HEK293 (cell line): ENCODE measurements around the gene ONECUT1.

Experiments used
- CTCF ChIA-PET: fragments of 350-600 bp; formaldehyde crosslinking; extraction: SDS; loops from one replicate; lab custom pipeline; 2021; ENCODE audit warnings: antibody characterized with exemption; lab: Yijun Ruan, JAX
- POLR2A ChIA-PET: fragments of 300-600 bp; formaldehyde crosslinking; extraction: SDS; loops from one replicate; lab custom pipeline; 2020; ENCODE audit warnings: antibody characterized with exemption, inconsistent platforms; lab: Yijun Ruan, JAX
- H3K27ac ChIP-seq: fragments of 200-500 bp; sonication (Bioruptor generic); 2 replicates; pipeline ENCODE4 v1.5.1; 2014; ENCODE audit warnings: low read depth, low read length, control low read depth, inconsistent platforms; ENCODE audit errors: extremely low read depth
- H3K36me3 ChIP-seq, 2 experiments: fragments of 200-500 bp in 1 of 2; sonication (Bioruptor generic) in 1 of 2; 1 replicate in 1 of 2; 2 replicates in 1 of 2; pipeline ENCODE4 v1.5.1; 2014 to 2017; ENCODE audit warnings: inconsistent platforms in 2 of 2, low read length in 2 of 2; ENCODE audit not compliant: control insufficient read depth in 2 of 2, insufficient read depth in 1 of 2
- H3K4me1 ChIP-seq: fragments of 200-500 bp; sonication (Bioruptor generic); 2 replicates; pipeline ENCODE4 v1.5.1; 2014; ENCODE audit warnings: mild to moderate bottlenecking, low read length, inconsistent platforms; ENCODE audit not compliant: control insufficient read depth, insufficient read depth
- H3K4me3 ChIP-seq: 2 replicates; pipeline ENCODE4 v1.5.1; 2011; ENCODE audit warnings: low read depth, mild to moderate bottlenecking, control low read depth, low read length, moderate library complexity
- H3K9me3 ChIP-seq: fragments of 200-500 bp; sonication (Bioruptor generic); 2 replicates; pipeline ENCODE4 v1.5.1; 2014; ENCODE audit warnings: low read depth, low read length, inconsistent platforms; ENCODE audit not compliant: control insufficient read depth, insufficient read depth
- SALL2 ChIP-seq: fragments of 450-650 bp; formaldehyde crosslinking; IDR thresholded peaks from 2 replicates; pipeline ENCODE4 v1.5.0; 2017; ENCODE audit warnings: missing biosample characterization, mild to moderate bottlenecking, missing genetic modification characterization, borderline replicate concordance
- YY1 ChIP-seq: fragments of 450-650 bp; formaldehyde crosslinking; IDR thresholded peaks from 2 replicates; pipeline ENCODE4 v1.5.1; 2018; ENCODE audit warnings: missing biosample characterization, missing genetic modification characterization
- ZNF174 ChIP-seq: fragments of 450-650 bp; formaldehyde crosslinking; IDR thresholded peaks from 2 replicates; pipeline ENCODE4 v1.5.0; 2017; ENCODE audit warnings: missing biosample characterization, mild to moderate bottlenecking, missing genetic modification characterization
- ZNF24 ChIP-seq: fragments of 450-650 bp; formaldehyde crosslinking; IDR thresholded peaks from 2 replicates; pipeline ENCODE4 v1.5.1; 2016; ENCODE audit warnings: missing biosample characterization, missing genetic modification characterization
- ZNF248 ChIP-seq: fragments of 450-650 bp; formaldehyde crosslinking; IDR thresholded peaks from 2 replicates; pipeline ENCODE4 v1.5.1; 2017; ENCODE audit warnings: missing biosample characterization, missing genetic modification characterization
- ZNF391 ChIP-seq: fragments of 450-650 bp; formaldehyde crosslinking; IDR thresholded peaks from 2 replicates; pipeline ENCODE4 v1.5.1; 2016; ENCODE audit warnings: low read depth, missing biosample characterization, missing genetic modification characterization, borderline replicate concordance
- ZNF473 ChIP-seq: fragments of 450-650 bp; formaldehyde crosslinking; IDR thresholded peaks from 2 replicates; pipeline ENCODE4 v1.5.1; 2017; ENCODE audit warnings: missing biosample characterization, missing genetic modification characterization
- ZNF549 ChIP-seq: fragments of 450-650 bp; IDR thresholded peaks from 2 replicates; pipeline ENCODE4 v1.5.1; 2018; ENCODE audit warnings: missing biosample characterization, missing genetic modification characterization, mild to moderate bottlenecking, inconsistent platforms, moderate library complexity
- ZNF571 ChIP-seq: fragments of 450-650 bp; formaldehyde crosslinking; IDR thresholded peaks from 2 replicates; pipeline ENCODE4 v1.5.0; 2017; ENCODE audit warnings: missing biosample characterization, missing genetic modification characterization
- ZNF600 ChIP-seq: fragments of 450-650 bp; formaldehyde crosslinking; IDR thresholded peaks from 2 replicates; pipeline ENCODE4 v1.5.1; 2016; ENCODE audit warnings: missing biosample characterization, missing genetic modification characterization
- ZNF658 ChIP-seq: fragments of 450-650 bp; formaldehyde crosslinking; IDR thresholded peaks from 2 replicates; pipeline ENCODE4; 2016; ENCODE audit warnings: missing biosample characterization, missing genetic modification characterization
- ZNF660 ChIP-seq: fragments of 450-650 bp; IDR thresholded peaks from 2 replicates; pipeline ENCODE4 v1.5.1; 2018; ENCODE audit warnings: missing biosample characterization, mild to moderate bottlenecking, missing genetic modification characterization
- ZNF670 ChIP-seq: fragments of 450-650 bp; formaldehyde crosslinking; IDR thresholded peaks from 2 replicates; pipeline ENCODE4 v1.5.1; 2016; ENCODE audit warnings: missing biosample characterization, missing genetic modification characterization, low read depth
- ZNF677 ChIP-seq: fragments of 450-650 bp; IDR thresholded peaks from 2 replicates; pipeline ENCODE4 v1.5.0; 2018; ENCODE audit warnings: missing biosample characterization, mild to moderate bottlenecking, missing genetic modification characterization, moderate library complexity
- TF ChIP-seq, protein P1 (sequence below): fragments of 450-650 bp; formaldehyde crosslinking; IDR thresholded peaks from 2 replicates; pipeline ENCODE4 v1.5.1; 2017; ENCODE audit warnings: missing biosample characterization, missing genetic modification characterization
- TF ChIP-seq, protein P2 (sequence below): fragments of 450-650 bp; IDR thresholded peaks from 2 replicates; pipeline ENCODE4 v1.5.1; 2018; ENCODE audit warnings: missing biosample characterization, missing genetic modification characterization
- TF ChIP-seq, protein P3 (sequence below): fragments of 450-650 bp; formaldehyde crosslinking; optimal IDR thresholded peaks from 2 replicates; pipeline ENCODE3; 2016; ENCODE audit warnings: missing biosample characterization, mild to moderate bottlenecking, missing genetic modification characterization
- TF ChIP-seq, protein P4 (sequence below): fragments of 450-650 bp; formaldehyde crosslinking; IDR thresholded peaks from 2 replicates; pipeline ENCODE4 v1.5.1; 2016; ENCODE audit warnings: missing biosample characterization, missing genetic modification characterization
- TF ChIP-seq, protein P5 (sequence below): fragments of 450-650 bp; formaldehyde crosslinking; IDR thresholded peaks from 2 replicates; pipeline ENCODE4 v1.5.1; 2016; ENCODE audit warnings: missing biosample characterization, missing genetic modification characterization

ONECUT1 gene

DNA sequence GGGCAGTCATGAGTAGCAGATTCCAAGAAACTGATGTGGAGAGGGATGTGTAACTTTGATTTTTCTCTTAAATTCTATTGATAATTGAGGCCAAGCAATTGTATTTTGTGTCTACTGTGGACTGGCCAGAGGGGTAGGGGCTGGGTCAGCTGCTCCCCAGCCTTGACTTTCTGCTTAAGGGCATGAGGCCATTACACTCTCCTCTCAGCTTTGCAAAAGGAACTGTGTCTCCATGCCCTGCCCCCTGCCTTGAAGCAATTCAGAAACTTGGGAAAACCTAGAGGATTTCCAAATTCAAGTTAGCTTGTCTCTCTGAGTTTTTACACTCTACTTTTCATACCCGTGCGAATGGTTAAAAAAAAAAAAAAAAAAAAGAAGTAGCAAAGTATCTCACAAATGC lies 38.6 kb downstream of the ONECUT1 start (continued):
- TF ChIP-seq, protein P1, sequence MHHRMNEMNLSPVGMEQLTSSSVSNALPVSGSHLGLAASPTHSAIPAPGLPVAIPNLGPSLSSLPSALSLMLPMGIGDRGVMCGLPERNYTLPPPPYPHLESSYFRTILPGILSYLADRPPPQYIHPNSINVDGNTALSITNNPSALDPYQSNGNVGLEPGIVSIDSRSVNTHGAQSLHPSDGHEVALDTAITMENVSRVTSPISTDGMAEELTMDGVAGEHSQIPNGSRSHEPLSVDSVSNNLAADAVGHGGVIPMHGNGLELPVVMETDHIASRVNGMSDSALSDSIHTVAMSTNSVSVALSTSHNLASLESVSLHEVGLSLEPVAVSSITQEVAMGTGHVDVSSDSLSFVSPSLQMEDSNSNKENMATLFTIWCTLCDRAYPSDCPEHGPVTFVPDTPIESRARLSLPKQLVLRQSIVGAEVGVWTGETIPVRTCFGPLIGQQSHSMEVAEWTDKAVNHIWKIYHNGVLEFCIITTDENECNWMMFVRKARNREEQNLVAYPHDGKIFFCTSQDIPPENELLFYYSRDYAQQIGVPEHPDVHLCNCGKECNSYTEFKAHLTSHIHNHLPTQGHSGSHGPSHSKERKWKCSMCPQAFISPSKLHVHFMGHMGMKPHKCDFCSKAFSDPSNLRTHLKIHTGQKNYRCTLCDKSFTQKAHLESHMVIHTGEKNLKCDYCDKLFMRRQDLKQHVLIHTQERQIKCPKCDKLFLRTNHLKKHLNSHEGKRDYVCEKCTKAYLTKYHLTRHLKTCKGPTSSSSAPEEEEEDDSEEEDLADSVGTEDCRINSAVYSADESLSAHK (tag by site-specific recombination): no peak
- TF ChIP-seq, protein P2, sequence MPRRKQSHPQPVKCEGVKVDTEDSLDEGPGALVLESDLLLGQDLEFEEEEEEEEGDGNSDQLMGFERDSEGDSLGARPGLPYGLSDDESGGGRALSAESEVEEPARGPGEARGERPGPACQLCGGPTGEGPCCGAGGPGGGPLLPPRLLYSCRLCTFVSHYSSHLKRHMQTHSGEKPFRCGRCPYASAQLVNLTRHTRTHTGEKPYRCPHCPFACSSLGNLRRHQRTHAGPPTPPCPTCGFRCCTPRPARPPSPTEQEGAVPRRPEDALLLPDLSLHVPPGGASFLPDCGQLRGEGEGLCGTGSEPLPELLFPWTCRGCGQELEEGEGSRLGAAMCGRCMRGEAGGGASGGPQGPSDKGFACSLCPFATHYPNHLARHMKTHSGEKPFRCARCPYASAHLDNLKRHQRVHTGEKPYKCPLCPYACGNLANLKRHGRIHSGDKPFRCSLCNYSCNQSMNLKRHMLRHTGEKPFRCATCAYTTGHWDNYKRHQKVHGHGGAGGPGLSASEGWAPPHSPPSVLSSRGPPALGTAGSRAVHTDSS (tag by site-specific recombination): no peak
- no peak for TF ChIP-seq ZNF660 (tag by site-specific recombination)
- TF ChIP-seq, all 188 proteins: peak for 0

DNA sequence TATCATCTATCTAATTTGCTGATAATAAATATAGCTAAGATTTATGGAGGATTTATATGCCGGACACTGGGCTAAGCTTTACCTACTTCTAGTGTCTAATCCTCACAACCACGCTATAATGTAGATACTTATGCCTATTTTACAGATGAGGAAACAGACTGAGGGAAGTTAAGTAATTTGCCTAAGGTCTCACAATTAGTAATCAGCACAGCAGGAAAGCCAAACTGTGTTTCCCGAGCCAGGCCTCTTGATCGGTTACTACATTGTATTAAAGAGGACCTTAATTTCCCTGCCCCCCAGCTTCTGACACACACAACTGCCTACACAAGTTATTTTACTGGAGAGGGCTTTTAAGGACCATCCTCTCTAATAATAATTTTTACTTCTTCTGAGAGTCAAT lies 40.9 kb downstream of the ONECUT1 start:
- TF ChIP-seq, protein P3, sequence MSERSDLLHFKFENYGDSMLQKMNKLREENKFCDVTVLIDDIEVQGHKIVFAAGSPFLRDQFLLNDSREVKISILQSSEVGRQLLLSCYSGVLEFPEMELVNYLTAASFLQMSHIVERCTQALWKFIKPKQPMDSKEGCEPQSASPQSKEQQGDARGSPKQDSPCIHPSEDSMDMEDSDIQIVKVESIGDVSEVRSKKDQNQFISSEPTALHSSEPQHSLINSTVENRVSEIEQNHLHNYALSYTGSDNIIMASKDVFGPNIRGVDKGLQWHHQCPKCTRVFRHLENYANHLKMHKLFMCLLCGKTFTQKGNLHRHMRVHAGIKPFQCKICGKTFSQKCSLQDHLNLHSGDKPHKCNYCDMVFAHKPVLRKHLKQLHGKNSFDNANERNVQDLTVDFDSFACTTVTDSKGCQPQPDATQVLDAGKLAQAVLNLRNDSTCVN: no peak
- TF ChIP-seq ZNF677: no peak
- no peak for TF ChIP-seq ZNF658 (tag by site-specific recombination)
- TF ChIP-seq ZNF248 (tag by site-specific recombination): no peak
- no peak for TF ChIP-seq ZNF24
- H3K4me3 ChIP-seq: no peak overlapping the region
- no peaks in the 10 kb centered on the region for H3K4me1 ChIP-seq
- CTCF ChIA-PET: interaction anchor here (0.6 kb wide), 1 partner anchor 1341 kb away, joined by 3 read pairs; no protein-coding TSS in a partner anchor
- H3K9me3 ChIP-seq: no peaks in the 10 kb centered on the region
- POLR2A ChIA-PET: no interaction called here
- H3K27ac ChIP-seq: no peak overlapping the region
- no peaks in the 10 kb centered on the region for H3K36me3 ChIP-seq

DNA sequence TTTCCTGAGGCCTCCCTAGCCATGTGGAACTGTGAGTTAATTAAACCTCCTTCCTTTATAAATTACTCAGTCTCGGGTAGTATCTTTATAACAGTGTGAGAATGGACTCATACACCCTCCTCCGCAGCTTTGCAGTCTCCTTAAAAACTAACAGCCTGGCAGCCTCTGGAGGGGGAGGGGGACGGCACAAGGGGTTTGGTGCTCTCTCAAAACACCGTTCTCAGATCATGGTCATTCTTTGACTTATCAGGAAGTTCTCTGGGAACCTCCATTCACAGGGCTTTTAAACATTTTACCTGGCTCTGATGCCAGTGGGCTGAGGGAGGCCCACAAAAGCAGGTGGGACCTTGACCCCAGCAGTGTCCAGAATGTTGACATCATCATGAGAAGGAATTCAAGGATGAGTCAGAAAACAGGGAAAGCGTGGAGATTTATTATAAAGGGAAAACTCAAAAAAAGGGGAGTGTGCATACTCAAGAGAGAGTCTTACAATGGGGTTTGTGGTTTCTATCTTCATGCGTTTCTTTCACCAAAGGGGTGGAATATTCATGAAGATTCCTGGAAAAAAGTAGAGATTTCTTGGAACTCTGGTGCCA lies 43.9 kb downstream of the ONECUT1 start:
- CTCF ChIA-PET: no interaction called here
- H3K27ac ChIP-seq: no peak overlapping the region
- POLR2A ChIA-PET: no interaction called here

More for the DNA sequence above, 43.9 kb downstream of the ONECUT1 start:
- Histone ChIP-seq H3K36me3 (no peaks in the 10 kb centered on the region), H3K4me3 (no peak overlapping the region), H3K4me1 (no peaks in the 10 kb centered on the region), H3K9me3 (no peaks in the 10 kb centered on the region)
- TF ChIP-seq ZNF549 (tag by site-specific recombination): no peak
- no peak for TF ChIP-seq ZNF677
- no peak for TF ChIP-seq ZNF670 (tag by site-specific recombination)
- no peak for TF ChIP-seq ZNF571 (tag by site-specific recombination)
- no peak for TF ChIP-seq ZNF473 (tag by site-specific recombination)
- TF ChIP-seq ZNF174 (tag by site-specific recombination): no peak
- no peak for TF ChIP-seq YY1 (tag by site-specific recombination)
- no peak for TF ChIP-seq ZNF600 (tag by site-specific recombination)
- no peak for TF ChIP-seq SALL2 (tag by site-specific recombination)
- TF ChIP-seq ZNF660 (tag by site-specific recombination): no peak
- TF ChIP-seq, protein P4, sequence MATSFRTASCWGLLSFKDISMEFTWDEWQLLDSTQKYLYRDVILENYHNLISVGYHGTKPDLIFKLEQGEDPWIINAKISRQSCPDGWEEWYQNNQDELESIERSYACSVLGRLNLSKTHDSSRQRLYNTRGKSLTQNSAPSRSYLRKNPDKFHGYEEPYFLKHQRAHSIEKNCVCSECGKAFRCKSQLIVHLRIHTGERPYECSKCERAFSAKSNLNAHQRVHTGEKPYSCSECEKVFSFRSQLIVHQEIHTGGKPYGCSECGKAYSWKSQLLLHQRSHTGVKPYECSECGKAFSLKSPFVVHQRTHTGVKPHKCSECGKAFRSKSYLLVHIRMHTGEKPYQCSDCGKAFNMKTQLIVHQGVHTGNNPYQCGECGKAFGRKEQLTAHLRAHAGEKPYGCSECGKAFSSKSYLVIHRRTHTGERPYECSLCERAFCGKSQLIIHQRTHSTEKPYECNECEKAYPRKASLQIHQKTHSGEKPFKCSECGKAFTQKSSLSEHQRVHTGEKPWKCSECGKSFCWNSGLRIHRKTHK: no peak
- TF ChIP-seq, protein P5, sequence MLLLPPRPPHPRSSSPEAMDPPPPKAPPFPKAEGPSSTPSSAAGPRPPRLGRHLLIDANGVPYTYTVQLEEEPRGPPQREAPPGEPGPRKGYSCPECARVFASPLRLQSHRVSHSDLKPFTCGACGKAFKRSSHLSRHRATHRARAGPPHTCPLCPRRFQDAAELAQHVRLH (tag by site-specific recombination): no peak
- TF ChIP-seq ZNF391: no peak
